Measurements from ENCODE around the gene CRTAP.
A peak's percentile ranks its signal among the peaks of the same experiment; 100 is the strongest.
"Not testable (repeated sequence)": the region's sequence is repeated elsewhere in the genome, so short reads cannot be mapped to it uniquely, and the experiment has no call there.

The CRTAP gene

DNA sequence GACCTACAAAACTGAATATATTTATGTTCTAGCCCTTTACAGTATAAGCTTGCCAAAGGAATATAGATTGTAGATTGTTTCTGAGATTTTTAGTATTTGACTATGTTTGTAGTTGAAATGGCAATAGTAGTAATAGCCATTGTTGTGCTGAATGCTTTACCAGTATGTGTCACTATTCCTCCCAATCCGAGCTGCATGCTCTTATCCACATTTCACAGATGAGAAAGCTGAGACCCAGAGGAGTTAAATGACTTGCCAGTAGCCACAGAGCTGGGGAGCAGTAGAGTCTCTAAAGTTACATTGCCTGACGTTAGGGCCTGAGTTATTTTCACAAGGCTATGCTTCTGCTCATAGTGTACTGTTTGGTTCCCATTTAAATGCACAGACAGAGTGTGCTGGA lies 13.6 kb upstream of the CRTAP start:
- DNase-seq = no peak

DNA sequence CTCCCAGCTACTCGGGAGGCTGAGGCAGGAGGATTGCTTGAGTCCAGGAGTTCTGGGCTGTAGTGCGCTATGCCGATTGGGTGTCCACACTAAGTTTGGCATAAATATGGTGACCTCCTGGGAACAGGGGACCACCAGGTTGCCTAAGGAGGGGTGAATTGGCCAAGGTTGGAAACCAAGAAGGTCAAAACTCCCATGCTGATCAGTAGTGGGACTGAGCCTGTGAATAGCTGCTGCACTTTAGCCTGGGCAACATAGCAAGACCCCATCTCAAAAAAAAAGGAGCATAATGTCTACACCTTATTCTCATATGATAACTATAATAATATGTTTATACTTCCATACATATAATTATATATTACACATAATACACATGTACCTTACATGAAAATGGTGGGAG lies 10.8 kb upstream of the CRTAP start:
- no peak for DNase-seq

GRCh38 chr3:33103480-33103879 lies 10.3 kb upstream of the CRTAP start:
- no peak for DNase-seq

GRCh38 chr3:33104803-33105202 lies 9.0 kb upstream of the CRTAP start:
- DNase-seq = no peak

DNA sequence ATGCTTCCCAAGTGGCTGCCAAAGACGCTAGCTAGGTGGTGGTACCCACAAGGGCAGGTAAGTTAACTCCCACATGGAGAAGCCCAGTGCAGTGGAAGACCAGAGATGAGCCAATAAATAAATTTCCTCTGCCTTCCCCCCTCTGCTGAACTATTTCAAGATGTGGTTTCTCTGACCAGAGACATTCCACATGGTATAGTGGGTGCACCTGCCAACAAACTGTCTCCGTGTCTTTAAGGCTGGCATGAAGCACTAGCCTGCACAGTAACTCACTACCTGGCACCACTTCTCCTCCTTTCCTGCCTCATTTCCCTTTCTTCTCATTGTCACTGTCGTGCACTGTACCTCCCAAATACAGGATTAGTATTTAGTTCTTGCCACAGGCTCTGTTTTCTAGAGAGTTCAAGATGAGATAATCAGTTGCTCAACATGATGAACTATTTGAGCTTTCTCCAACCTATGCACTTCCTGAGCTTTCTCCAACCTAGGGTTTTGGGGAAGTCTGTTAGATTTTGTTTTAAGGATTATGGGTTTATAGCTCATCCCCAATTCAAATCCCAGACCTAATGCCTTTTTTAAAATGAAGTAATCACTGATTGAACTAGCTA lies 8.4 kb upstream of the CRTAP start:
- no peak for DNase-seq

GRCh38 chr3:33106854-33107253 lies 7.0 kb upstream of the CRTAP start:
- DNase-seq = not testable (repeated sequence)

GRCh38 chr3:33111581-33111980 lies 2.2 kb upstream of the CRTAP start:
- no peak for DNase-seq

DNA sequence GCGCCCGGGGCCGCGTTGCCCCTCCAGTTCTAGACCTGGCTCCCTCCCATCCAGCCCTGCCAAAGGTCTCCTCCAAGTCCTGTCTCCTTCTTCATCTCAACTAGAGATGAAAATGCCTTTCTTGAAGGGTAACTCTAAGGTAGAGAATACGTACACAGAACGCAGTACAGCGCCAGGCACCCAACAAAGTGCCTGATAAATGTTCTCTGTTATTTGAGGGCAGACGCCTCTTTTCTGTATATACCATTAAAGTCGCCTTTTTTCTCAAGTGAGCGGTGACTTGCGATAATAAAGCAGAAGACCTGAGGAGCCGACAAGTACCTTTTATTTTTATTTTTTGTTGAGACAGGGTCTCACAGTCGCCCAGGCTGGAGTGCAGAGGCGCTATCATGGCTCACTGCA lies 809 bp downstream of the CRTAP start:
- no peak for DNase-seq

GRCh38 chr3:33115024-33115768 lies 1.4 kb downstream of the CRTAP start:
- peak; percentile 11 for DNase-seq

GRCh38 chr3:33117461-33117860 lies 3.6 kb downstream of the CRTAP start:
- no peak for DNase-seq

DNA sequence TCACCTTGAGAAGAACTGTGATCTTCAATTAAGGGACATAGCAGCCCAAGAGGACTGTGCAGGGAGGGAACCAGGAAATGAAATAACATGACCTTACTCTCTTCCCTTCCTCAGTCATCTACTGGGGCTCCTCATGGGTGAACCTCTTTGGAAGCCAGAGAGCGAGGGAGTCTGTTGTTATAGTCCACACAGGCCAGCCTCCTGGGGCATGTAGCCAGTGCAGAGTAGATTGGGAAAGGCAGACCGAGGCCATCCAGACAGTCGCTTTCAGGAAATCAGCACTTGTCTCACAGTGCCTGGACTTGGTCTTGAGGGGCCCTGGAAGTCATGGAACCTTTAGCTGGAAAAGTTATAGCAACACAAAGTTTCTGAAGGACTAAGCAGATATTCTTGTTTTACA lies 6.1 kb downstream of the CRTAP start:
- no peak for DNase-seq

- no peak for DNase-seq
These were observed 9.2 kb downstream of the CRTAP start for GRCh38 chr3:33122991-33123390.

DNA sequence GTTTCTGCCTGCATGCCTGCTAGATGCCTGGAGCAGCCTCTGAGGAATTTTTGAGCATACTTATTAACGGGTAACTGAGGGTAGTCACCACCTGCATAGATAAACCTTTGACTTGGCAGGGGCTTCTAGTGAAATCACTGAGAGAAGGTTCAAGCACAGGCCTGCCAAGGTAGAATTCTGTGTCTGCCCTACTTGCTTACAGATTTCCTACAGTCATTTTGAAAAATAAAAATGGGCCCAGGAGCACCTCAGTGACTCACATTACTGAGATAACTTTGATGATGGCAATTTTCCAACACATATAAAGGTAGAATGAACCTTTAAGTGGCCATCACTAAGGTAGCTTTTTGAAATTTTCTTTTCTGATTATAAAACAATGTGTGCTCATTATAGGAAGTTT lies 10.8 kb downstream of the CRTAP start:
- DNase-seq = no peak

DNA sequence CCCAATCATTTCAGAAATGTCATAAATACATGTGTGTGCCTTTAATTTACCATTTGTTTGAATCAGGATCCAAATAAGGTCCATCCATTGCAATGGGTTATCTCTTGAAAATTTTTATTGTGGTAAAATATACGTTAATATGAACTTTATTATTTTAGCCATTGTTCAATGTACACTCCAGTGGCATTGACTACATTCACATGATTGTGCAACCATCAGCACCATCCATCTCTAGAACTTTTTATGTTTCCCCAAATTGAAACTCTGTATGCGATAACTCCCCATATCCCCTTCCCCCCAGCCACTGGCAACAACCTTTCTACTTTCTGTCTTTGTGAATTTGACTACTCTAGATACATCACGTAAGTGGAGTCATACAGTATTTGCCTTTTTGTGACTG lies 12.0 kb downstream of the CRTAP start:
- DNase-seq = no peak

- DNase-seq = no peak
These were observed 14.9 kb downstream of the CRTAP start for GRCh38 chr3:33128706-33129105.

GRCh38 chr3:33130144-33130543 lies 16.3 kb downstream of the CRTAP start:
- DNase-seq = no peak

- DNase-seq = no peak
These were observed 17.7 kb downstream of the CRTAP start for GRCh38 chr3:33131331-33132018.

- DNase-seq = no peak
These were observed 18.2 kb downstream of the CRTAP start for GRCh38 chr3:33132019-33132360.

GRCh38 chr3:33134026-33134625 lies 20.3 kb downstream of the CRTAP start:
- DNase-seq = no peak

DNA sequence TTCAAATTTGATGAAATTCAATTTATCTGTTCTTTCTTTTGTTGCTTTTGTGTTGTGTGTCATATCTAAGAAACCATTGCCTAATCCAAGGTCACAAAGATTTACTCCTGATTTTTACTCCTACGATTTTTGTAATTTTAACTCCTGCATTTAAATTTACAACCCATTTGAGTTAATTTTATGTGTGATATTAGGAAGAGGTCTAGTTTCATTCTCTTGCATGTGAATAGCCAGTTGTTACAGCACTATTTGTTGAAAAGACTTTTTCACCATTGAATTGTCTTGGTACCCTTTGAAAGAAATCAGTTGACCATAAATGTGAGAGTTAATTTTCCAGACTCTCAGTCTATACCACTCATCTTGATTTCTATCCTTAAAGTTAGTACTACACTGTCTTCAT lies 23.9 kb downstream of the CRTAP start:
- no peak for DNase-seq

DNA sequence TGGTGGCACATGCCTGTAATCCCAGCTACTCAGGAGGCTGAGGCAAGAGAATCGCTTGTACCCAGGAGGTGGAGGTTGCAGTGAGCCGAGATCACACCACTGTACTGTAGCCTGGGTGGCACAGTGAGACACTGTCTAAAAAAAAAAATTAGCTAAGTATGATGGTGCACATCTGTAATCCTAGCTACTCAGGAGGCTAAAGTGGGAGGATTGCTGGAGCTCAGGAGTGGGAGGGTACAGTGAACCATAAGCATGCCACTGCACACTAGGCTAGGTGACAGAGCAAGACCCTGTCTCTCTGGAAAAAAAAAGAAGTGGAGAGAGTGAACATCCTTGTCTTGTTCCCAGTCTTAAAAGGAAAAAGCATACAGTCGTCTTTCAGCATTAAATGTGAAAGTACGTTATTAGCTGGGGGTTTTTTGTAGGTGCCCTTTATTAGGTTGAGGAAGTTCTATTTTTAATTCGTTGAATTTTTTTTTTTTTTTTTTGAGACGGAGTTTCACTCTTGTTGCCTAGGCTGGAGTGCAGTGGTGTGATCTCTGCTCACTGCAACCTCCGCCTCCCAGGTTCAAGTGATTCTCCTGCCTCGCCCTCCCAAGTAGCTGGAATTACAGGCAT lies 25.3 kb downstream of the CRTAP start:
- DNase-seq = not testable (repeated sequence)

- no peak for DNase-seq
These were observed 26.2 kb downstream of the CRTAP start for GRCh38 chr3:33139996-33140395.

- no peak for DNase-seq
These were observed 27.2 kb downstream of the CRTAP start for GRCh38 chr3:33141006-33141405.

DNA sequence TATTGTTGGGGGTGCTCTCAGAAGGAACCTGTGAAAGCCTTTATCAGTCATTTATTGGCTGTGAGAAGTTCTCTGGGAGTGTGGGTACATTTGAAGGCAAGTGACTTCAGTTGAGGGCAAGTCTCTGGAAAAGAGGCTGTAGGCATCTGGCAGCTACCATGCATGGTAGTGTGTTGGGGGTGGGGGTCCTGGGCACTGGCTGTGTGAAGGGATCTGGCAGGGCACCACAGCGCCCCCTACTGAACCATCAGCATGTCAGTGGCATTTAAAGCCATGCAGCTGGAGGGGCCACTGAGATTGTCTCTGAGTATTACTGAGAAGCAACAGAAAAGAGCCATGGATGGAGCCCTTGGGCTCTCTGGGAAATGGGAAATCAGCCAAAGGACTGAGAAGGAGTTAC lies 30.6 kb downstream of the CRTAP start:
- no peak for DNase-seq
